COR-L47 (cell line): ENCODE measurements around the gene TREH.

ENCODE experiments used
- DNase-seq: peaks from one replicate; lab custom pipeline; 2025; lab: John Stamatoyannopoulos, UW

The TREH gene

DNA sequence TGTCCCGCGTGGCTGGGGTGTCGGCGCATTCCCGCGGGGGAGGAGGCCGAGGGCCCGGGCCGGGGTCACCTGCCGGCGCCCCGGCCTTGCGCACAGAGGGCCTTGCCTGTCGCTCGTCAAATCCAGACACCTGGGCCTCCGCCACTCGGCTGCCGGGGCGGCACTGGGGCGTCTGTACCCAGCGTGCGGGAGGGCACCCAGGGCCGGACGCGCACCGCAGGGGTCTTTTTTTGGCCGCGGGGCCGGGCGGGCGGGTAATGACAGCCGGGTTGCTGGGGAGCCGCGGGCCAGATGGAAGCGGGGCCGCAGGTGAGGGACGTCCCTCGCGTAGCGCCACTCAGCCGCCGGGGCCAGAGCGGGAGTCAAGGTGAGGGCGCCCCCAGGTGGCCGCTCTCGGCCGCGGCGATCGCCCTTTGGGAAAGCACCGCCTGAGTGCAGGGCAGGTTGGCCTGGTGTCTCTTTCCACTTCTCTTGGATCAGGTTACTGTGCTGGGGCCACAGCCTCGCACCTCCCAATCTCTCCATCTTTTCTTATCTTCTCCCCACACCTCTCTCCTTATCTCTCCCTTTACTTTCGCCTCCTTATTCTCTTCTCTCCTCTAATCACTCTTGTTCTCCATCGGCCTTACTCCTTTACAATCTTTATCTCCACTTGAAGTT is 68.5 kb downstream of the TREH start:
- no peak for DNase-seq

DNA sequence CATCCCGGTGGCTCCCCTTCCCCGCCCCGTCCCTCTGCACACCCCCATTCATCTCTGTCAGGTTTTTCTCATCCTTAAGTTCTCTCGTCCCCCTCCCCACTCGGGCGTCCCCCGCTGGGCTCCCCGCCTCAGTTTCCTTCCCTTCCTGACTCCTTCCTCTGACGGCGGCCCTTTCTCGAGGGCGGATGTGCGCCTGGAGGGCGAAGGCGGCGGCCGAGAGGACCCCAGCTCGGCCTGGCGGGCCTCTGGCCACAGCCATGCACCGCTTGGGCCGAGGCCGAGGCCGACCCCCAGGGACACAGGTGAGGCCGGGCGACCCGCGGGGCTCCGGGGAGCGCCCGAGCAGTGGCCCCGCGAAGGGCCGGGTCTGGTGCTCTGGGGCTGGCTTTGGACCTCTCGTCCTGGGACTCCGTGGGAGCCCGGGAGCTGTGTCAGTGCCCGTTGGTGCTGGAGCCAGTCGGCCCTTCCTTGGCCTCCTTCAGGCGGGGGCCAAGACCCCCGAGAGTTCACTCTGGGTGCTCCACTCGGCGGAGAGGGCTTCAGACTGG is 69.2 kb downstream of the TREH start:
- no peak for DNase-seq

- DNase-seq = no peak
Measured at GRCh38 chr11:118609380-118610224, 69.8 kb downstream of the TREH start.

GRCh38 chr11:118608360-118609227 is 70.9 kb downstream of the TREH start:
- DNase-seq = no peak

- peak; percentile 50 for DNase-seq
Measured at GRCh38 chr11:118607401-118608359, 71.8 kb downstream of the TREH start, which contains the start of gene PHLDB1. Gene PHLDB1, plus strand, starts transcription at chr11:118607615. Its CDS starts 6,222 bp downstream, at chr11:118613837.
